Activated gamma-delta T cell treated with Interleukin-2 at 50 U/mL for 16 hours (primary cell): Measurements from ENCODE around the gene FAM193A.
"Not testable (repeated sequence)": the region's sequence is repeated elsewhere in the genome, so short reads cannot be mapped to it uniquely, and the experiment has no call there.

Source experiments
- DNase-seq: peaks from one replicate; pipeline ENCODE4 v3.0.0-alpha.2; 2020

FAM193A gene

GRCh38 chr4:2618729-2619128, 82.3 kb downstream of the FAM193A start:
- not testable (repeated sequence) for DNase-seq

- DNase-seq: no peak
Measured at GRCh38 chr4:2619459-2619858, 83.0 kb downstream of the FAM193A start.

GRCh38 chr4:2621419-2621818, 85.0 kb downstream of the FAM193A start:
- no peak for DNase-seq

- no peak for DNase-seq
Measured at GRCh38 chr4:2623442-2623841, 87.0 kb downstream of the FAM193A start.

GRCh38 chr4:2624782-2625530, 88.5 kb downstream of the FAM193A start:
- DNase-seq: no peak

GRCh38 chr4:2626231-2626630, 89.8 kb downstream of the FAM193A start:
- DNase-seq: no peak

GRCh38 chr4:2630556-2631273, 94.3 kb downstream of the FAM193A start:
- no peak for DNase-seq

- no peak for DNase-seq
Measured at GRCh38 chr4:2634014-2634413, 97.6 kb downstream of the FAM193A start.

- DNase-seq: no peak
Measured at GRCh38 chr4:2636331-2636730, 99.9 kb downstream of the FAM193A start.

- DNase-seq: not testable (repeated sequence)
Measured at GRCh38 chr4:2636994-2637393, 100.5 kb downstream of the FAM193A start.

- DNase-seq: no peak
Measured at GRCh38 chr4:2637956-2638552, 101.6 kb downstream of the FAM193A start.

GRCh38 chr4:2638730-2639129, 102.3 kb downstream of the FAM193A start:
- DNase-seq: no peak

GRCh38 chr4:2642968-2643367, 106.5 kb downstream of the FAM193A start:
- DNase-seq: no peak

- DNase-seq: no peak
Measured at GRCh38 chr4:2643555-2643954, 107.1 kb downstream of the FAM193A start.

GRCh38 chr4:2646396-2647149, 110.1 kb downstream of the FAM193A start:
- no peak for DNase-seq

- DNase-seq: no peak
Measured at GRCh38 chr4:2647403-2648158, 111.1 kb downstream of the FAM193A start.

- DNase-seq: no peak
Measured at GRCh38 chr4:2648159-2648814, 111.8 kb downstream of the FAM193A start.

GRCh38 chr4:2649604-2650114, 113.2 kb downstream of the FAM193A start:
- DNase-seq: no peak

GRCh38 chr4:2650276-2650675, 113.8 kb downstream of the FAM193A start:
- DNase-seq: no peak

GRCh38 chr4:2651546-2651945, 115.1 kb downstream of the FAM193A start:
- no peak for DNase-seq

GRCh38 chr4:2651998-2652397, 115.6 kb downstream of the FAM193A start:
- no peak for DNase-seq
